SK-N-SH (cell line): Measurements from ENCODE around the gene ZSWIM8. TPM values are rescaled to one million over a fixed set of nuclear protein-coding genes. Genes with fewer than 3 reads are reported as not detected.

ENCODE experiments used
- CTCF ChIA-PET: fragments of 300-600, 350-600 bp; formaldehyde crosslinking; extraction: SDS; loops from one replicate; lab custom pipeline; 2021; lab: Yijun Ruan, JAX
- POLR2A ChIA-PET: fragments of 350-600 bp; sonication (Branson Sonifier 250); formaldehyde crosslinking; extraction: SDS; loops from one replicate; lab custom pipeline; 2020; ENCODE audit warnings: antibody characterized with exemption, inconsistent platforms; lab: Yijun Ruan, JAX
- DNase-seq: peaks from one replicate; pipeline ENCODE4 v3.0.0; 2012
- H2AFZ ChIP-seq: fragments of 200-600 bp; sonication (generic); 2 replicates; pipeline ENCODE4 v1.8.1; 2016; ENCODE audit warnings: antibody characterized with exemption, mild to moderate bottlenecking, low read depth
- H3F3A ChIP-seq: fragments of 200-600 bp; sonication (generic); replicated peaks from 2 replicates; pipeline ENCODE3; 2016; ENCODE audit warnings: antibody characterized with exemption, mild to moderate bottlenecking; ENCODE audit not compliant: insufficient read depth
- H3K27ac ChIP-seq, 2 experiments: fragments of 200-500 bp in 1 of 2; fragments of 200-600 bp in 1 of 2; sonication (Bioruptor generic) in 1 of 2; sonication (generic), shearing (Covaris generic) in 1 of 2; 2 replicates each; pipeline versions ENCODE4 v1.5.1 to v1.6.1; 2014 to 2016; ENCODE audit warnings: low read depth in 2 of 2, inconsistent platforms in 1 of 2, low read length in 1 of 2, mild to moderate bottlenecking in 1 of 2, mixed read lengths in 1 of 2
- H3K27me3 ChIP-seq: fragments of 200-600 bp; sonication (generic), shearing (Covaris generic); 2 replicates; pipeline ENCODE4 v1.6.1; 2016; ENCODE audit warnings: mixed run types; ENCODE audit not compliant: insufficient read depth
- H3K36me3 ChIP-seq, 2 experiments: fragments of 200-500 bp in 1 of 2; fragments of 200-600 bp in 1 of 2; sonication (Bioruptor generic) in 1 of 2; sonication (generic) in 1 of 2; replicated peaks in 1 of 2; 2 replicates each; pipeline versions ENCODE3 to v1.5.1; 2014 to 2016; ENCODE audit warnings: low read length in 1 of 2, mild to moderate bottlenecking in 1 of 2; ENCODE audit not compliant: insufficient read depth in 2 of 2, control insufficient read depth in 1 of 2
- H3K4me1 ChIP-seq, 2 experiments: fragments of 200-500 bp in 1 of 2; fragments of 200-600 bp in 1 of 2; sonication (Bioruptor generic) in 1 of 2; sonication (generic), shearing (Covaris generic) in 1 of 2; 2 replicates each; pipeline versions ENCODE4 v1.5.1 to v1.6.1; 2014 to 2016; ENCODE audit warnings: low read depth in 1 of 2, low read length in 1 of 2, mixed run types in 1 of 2; ENCODE audit not compliant: insufficient read depth in 2 of 2, control insufficient read depth in 1 of 2
- H3K4me2 ChIP-seq: fragments of 200-600 bp; sonication (generic), shearing (Covaris generic); 2 replicates; pipeline ENCODE4 v1.6.1; 2017; ENCODE audit warnings: mixed run types
- H3K4me3 ChIP-seq, 2 experiments: fragments of 200-500 bp in 1 of 2; fragments of 200-600 bp in 1 of 2; sonication (Bioruptor generic) in 1 of 2; sonication (generic), shearing (Covaris generic) in 1 of 2; 2 replicates each; pipeline versions ENCODE4 v1.5.1 to v1.8.1; 2014 to 2016; ENCODE audit warnings: low read depth in 2 of 2, inconsistent platforms in 1 of 2, low read length in 1 of 2, mild to moderate bottlenecking in 1 of 2, mixed read lengths in 1 of 2, moderate library complexity in 1 of 2
- H3K79me2 ChIP-seq: fragments of 200-600 bp; sonication (generic); 2 replicates; pipeline ENCODE4 v1.8.1; 2017; ENCODE audit warnings: mild to moderate bottlenecking; ENCODE audit not compliant: insufficient read depth
- H3K9ac ChIP-seq: fragments of 200-600 bp; sonication (generic); 2 replicates; pipeline ENCODE4 v1.6.1; 2017; ENCODE audit warnings: mixed run types
- H3K9me2 ChIP-seq: fragments of 200-600 bp; sonication (generic); 2 replicates; pipeline ENCODE4 v1.6.1; 2017; ENCODE audit warnings: mixed run types
- H3K9me3 ChIP-seq: fragments of 200-600 bp; sonication (generic); 2 replicates; pipeline ENCODE4 v1.6.1; 2017; ENCODE audit warnings: mixed run types, mild to moderate bottlenecking, moderate library complexity
- H4K20me1 ChIP-seq: fragments of 200-600 bp; sonication (generic); 2 replicates; pipeline ENCODE4 v1.6.1; 2017; ENCODE audit warnings: mild to moderate bottlenecking, mixed run types; ENCODE audit not compliant: insufficient read depth
- CTCF ChIP-seq: fragments of 200-600 bp; sonication (generic); IDR thresholded peaks from 2 replicates; pipeline ENCODE4 v1.6.1; 2017; ENCODE audit warnings: antibody characterized with exemption, mild to moderate bottlenecking, moderate library complexity
- EP300 ChIP-seq, 2 experiments: IDR thresholded peaks; 2 replicates each; pipeline versions ENCODE4 v1.4.0 to v1.6.1; 2012; ENCODE audit warnings: borderline replicate concordance in 1 of 2, low read depth in 1 of 2, low read length in 1 of 2
- FOXJ3 ChIP-seq: sonication (generic); formaldehyde crosslinking; IDR thresholded peaks from 2 replicates; pipeline ENCODE4 v1.5.1; 2020; ENCODE audit warnings: mild to moderate bottlenecking, missing genetic modification reagents
- FOXM1 ChIP-seq: IDR thresholded peaks from 2 replicates; pipeline ENCODE4 v1.4.0; 2012; ENCODE audit warnings: low read depth, mild to moderate bottlenecking
- GATA2 ChIP-seq: sonication (generic); formaldehyde crosslinking; IDR thresholded peaks from 2 replicates; pipeline ENCODE4 v1.5.0; 2020; ENCODE audit warnings: mild to moderate bottlenecking, missing genetic modification reagents
- IRF3 ChIP-seq: fragments of 150-350 bp; IDR thresholded peaks from 2 replicates; pipeline ENCODE4 v1.6.1; 2016; ENCODE audit warnings: mild to moderate bottlenecking, low read depth, low read length
- JUND ChIP-seq: IDR thresholded peaks from 2 replicates; pipeline ENCODE4 v1.4.0; 2012
- MEF2A ChIP-seq: IDR thresholded peaks from 2 replicates; pipeline ENCODE4 v1.4.0; 2012; ENCODE audit warnings: low read depth, borderline replicate concordance
- MXI1 ChIP-seq: IDR thresholded peaks from 2 replicates; pipeline ENCODE4 v1.6.1; 2012; ENCODE audit warnings: mild to moderate bottlenecking, low read depth, low read length, improper control_type of control experiment
- NRF1 ChIP-seq: IDR thresholded peaks from 2 replicates; pipeline ENCODE4 v1.6.1; 2012; ENCODE audit warnings: low read depth, mild to moderate bottlenecking, low read length
- POLR2AphosphoS5 ChIP-seq: IDR thresholded peaks from 2 replicates; pipeline ENCODE4 v1.6.1; 2012; ENCODE audit warnings: low read depth, low read length
- RFX5 ChIP-seq: IDR thresholded peaks from 2 replicates; pipeline ENCODE4 v1.6.1; 2012; ENCODE audit warnings: mild to moderate bottlenecking, improper control_type of control experiment, low read length
- RXRA ChIP-seq: IDR thresholded peaks from 2 replicates; pipeline ENCODE4 v1.4.0; 2012; ENCODE audit warnings: low read depth, mild to moderate bottlenecking, borderline replicate concordance
- SIN3A ChIP-seq: IDR thresholded peaks from 2 replicates; pipeline ENCODE4 v1.6.1; 2012; ENCODE audit warnings: low read depth, mild to moderate bottlenecking, low read length, moderate library complexity, borderline replicate concordance
- SMC3 ChIP-seq: IDR thresholded peaks from 2 replicates; pipeline ENCODE4 v1.6.1; 2012; ENCODE audit warnings: low read depth, low read length, improper control_type of control experiment
- TAF1 ChIP-seq: IDR thresholded peaks from 2 replicates; pipeline ENCODE4 v1.6.1; 2012; ENCODE audit warnings: low read depth, mild to moderate bottlenecking, low read length, moderate library complexity, borderline replicate concordance
- TCF12 ChIP-seq: IDR thresholded peaks from 2 replicates; pipeline ENCODE4 v1.4.0; 2012
- TEAD4 ChIP-seq: IDR thresholded peaks from 2 replicates; pipeline ENCODE4 v1.4.0; 2012; ENCODE audit warnings: mild to moderate bottlenecking, borderline replicate concordance; ENCODE audit not compliant: insufficient read depth
- USF2 ChIP-seq: fragments of 150-350 bp; IDR thresholded peaks from 2 replicates; pipeline ENCODE4 v1.6.1; 2017; ENCODE audit warnings: antibody characterized with exemption, low read length, low read depth, borderline replicate concordance
- YY1 ChIP-seq: IDR thresholded peaks from 2 replicates; pipeline ENCODE4 v1.4.0; 2012; ENCODE audit warnings: low read depth, mild to moderate bottlenecking
- WGBS: methylation state at CpG from one replicate; pipeline ENCODE4 v1.1.6; 2017; ENCODE audit warnings: low lambda C conversion rate; 5-methylcytosine and 5-hydroxymethylcytosine counted together
- polyA plus RNA-seq, 3 experiments: library from polyadenylated mRNA; depleted of rRNA; stranded (reverse); fragments of >200 nt; gene quantifications; 2 replicates each; pipeline ENCODE4 v1.2.3, GENCODE V29; 2012

Gene ZSWIM8
- polyA plus RNA-seq, 1 of the 3 experiments (the other 2 are of a cell fraction), result 97.3 TPM

DNA sequence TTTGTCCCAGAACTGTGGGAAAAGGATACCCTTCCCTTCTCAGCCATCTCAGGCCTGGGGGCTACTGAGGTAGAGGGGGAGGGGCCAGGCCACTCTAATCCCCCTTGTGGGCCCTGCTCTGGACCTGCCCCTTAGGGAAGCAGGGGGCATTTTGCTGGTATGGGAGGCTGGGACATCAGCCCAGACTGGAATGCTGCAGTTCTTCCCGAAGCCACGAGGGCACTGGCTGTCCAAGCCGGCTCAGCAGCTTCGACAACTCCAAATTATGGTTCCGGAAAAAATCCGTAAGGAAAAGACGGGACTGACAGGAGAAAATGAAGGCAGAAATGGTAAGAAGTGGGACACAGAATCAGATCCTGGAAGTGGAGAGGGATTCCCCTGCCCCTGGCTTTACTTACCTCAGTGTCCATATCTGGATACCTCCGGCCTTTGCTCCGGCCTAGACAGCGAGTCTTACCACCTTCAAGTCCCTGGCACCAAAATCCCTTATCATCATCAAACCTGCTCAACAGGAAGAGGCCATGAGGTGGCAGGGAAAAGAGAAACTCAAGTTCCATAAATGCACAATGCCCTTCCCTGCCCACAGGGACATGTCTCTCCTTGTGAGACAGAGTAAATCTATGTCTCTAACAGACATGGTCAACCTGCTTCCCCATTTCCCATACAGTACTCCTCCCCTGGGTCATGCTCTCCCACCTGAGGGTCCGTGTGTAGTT lies 17.0 kb downstream of the ZSWIM8 start:
- TF ChIP-seq RXRA (no peak), SIN3A (no peak), JUND (no peak), GATA2 (CRISPR knock-in tag) (no peak), CTCF (0 out of 2 replicates have a peak, but pooled peaks have one; percentile 20)
- H3K4me1 ChIP-seq, result no peaks in the 10 kb centered on the region
- no peak overlapping the region for H3K4me2 ChIP-seq
- no peak overlapping the region for H2AFZ ChIP-seq
- no peak overlapping the region; a peak in 1 of 4 replicates for H3K27ac ChIP-seq
- no peak overlapping the region for H3K4me3 ChIP-seq
- WGBS, result 82% methylated on average over 10 of the region's 11 CpGs
- H3K79me2 ChIP-seq, result no peaks in the 10 kb centered on the region
- H3K9ac ChIP-seq, result no peak overlapping the region
- no peaks in the 10 kb centered on the region for H3K9me3 ChIP-seq
- H3K36me3 ChIP-seq, result peaks cover 35 to 73% of the 10 kb centered on the region in 2 experiments
- ChIA-PET CTCF (no interaction called here), POLR2A (interaction anchor here (1.2 kb wide), 1 partner anchor 8 kb away, joined by 4 read pairs; no protein-coding TSS in a partner anchor)
- H3F3A ChIP-seq, result peaks cover 28% of the 10 kb centered on the region
- H3K9me2 ChIP-seq, result no peaks in the 10 kb centered on the region
- no peaks in the 10 kb centered on the region for H3K27me3 ChIP-seq
- no peaks in the 10 kb centered on the region for H4K20me1 ChIP-seq
- no peak for DNase-seq

- no peaks in the 10 kb centered on the region for H3K79me2 ChIP-seq
- DNase-seq, result no peak
- ChIA-PET POLR2A (interaction anchor here (1.0 kb wide), 2 partner anchors 9 to 17 kb away, joined by 4 read pairs; no protein-coding TSS in a partner anchor), CTCF (no interaction called here)
- no peak overlapping the region for H3K4me2 ChIP-seq
- no peaks in the 10 kb centered on the region for H4K20me1 ChIP-seq
- TF ChIP-seq MEF2A (no peak), EP300 (IDR thresholded peaks at IDR 0.05; ENCODE audit: borderline replicate concordance in 1 of 2, low read depth in 1 of 2, low read length in 1 of 2) (no peak), RXRA (no peak), TEAD4 (no peak), NRF1 (no peak), MXI1 (no peak), TAF1 (no peak), FOXM1 (no peak), JUND (no peak), RFX5 (no peak), SMC3 (no peak), SIN3A (no peak), TCF12 (no peak), IRF3 (no peak), YY1 (no peak), CTCF (no peak), USF2 (no peak), FOXJ3 (CRISPR knock-in tag) (no peak), POLR2AphosphoS5 (no peak)
- H2AFZ ChIP-seq, result no peak overlapping the region
- peaks cover 26 to 70% of the 10 kb centered on the region in 2 experiments for H3K36me3 ChIP-seq
- peaks cover 17% of the 10 kb centered on the region for H3F3A ChIP-seq
- no peaks in the 10 kb centered on the region for H3K9me2 ChIP-seq
- no peak overlapping the region for H3K4me3 ChIP-seq
- no peaks in the 10 kb centered on the region for H3K9me3 ChIP-seq
- no peak overlapping the region for H3K9ac ChIP-seq
- no peaks in the 10 kb centered on the region for H3K27me3 ChIP-seq
- H3K4me1 ChIP-seq, result no peaks in the 10 kb centered on the region
- H3K27ac ChIP-seq, result 0 out of 4 replicates have a peak overlapping the region, but pooled peaks of 1 of the 2 experiments have one; percentile 2
Measured at GRCh38 chr10:73803680-73804286, 18.4 kb downstream of the ZSWIM8 start.
